Measurements from ENCODE around the gene CENPT. TPM values are rescaled to one million over a fixed set of nuclear protein-coding genes. Genes with fewer than 3 reads are reported as not detected.
A peak's percentile ranks its signal among the peaks of the same experiment; 100 is the strongest.

The CENPT gene
- total and polyA plus RNA-seq, 2 of the 13 experiments (the other 11 are each of a cell fraction or from before 2014, with no cell fraction given), result 40.9 to 43.3 TPM

DNA sequence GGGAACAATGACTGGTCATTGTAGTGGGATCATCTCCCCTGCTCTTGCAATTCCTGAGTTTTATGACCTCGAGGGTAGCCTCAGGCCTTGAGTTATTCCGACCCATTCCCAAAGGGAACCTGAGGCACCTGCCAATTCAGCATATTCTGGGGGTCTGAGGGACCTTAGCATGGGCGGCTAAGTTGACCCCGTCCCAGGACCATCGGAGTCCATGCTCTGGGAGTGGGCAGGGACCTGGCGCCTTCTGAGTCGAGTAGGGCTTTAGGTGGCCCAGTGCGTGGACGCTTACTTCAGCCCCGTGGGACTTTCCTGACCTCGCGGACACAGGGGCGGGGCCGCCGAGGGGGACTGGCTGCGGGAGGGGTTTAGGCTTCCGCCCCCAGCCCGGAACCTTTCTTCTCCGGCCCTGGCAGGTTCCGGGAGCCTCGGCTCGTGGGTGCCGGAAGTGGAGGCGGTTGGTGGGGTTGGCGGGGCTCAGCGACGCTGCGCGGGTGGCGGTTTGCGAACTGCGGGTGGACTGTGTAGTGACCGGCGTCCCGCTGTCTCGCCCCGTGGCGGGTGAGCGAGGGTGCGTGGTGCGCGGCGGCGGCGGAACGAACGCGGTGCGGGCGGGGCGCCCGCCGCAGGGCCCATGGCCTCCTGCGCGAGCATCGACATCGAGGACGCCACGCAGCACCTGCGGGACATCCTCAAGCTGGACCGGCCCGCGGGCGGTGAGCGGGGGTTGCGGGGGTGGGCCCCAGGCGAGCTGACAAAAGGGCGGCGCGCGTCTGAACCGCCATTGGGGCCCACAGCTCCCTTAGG lies 25.3 kb upstream of the CENPT start, which contains the start of gene EDC4 (continued):
- TF ChIP-seq ZBTB4 (CRISPR knock-in tag; IDR thresholded peaks at IDR 0.05; ENCODE audit: borderline replicate concordance) (peak; percentile 58), BHLHE40 (IDR thresholded peaks at IDR 0.05; ENCODE audit: low read length) (peak; percentile 34; the same call in 1 of the 2 replicates), ZBTB43 (CRISPR knock-in tag; conservative IDR thresholded peaks at IDR 0.05) (peak; percentile 77), ZNF775 (CRISPR knock-in tag; IDR thresholded peaks at IDR 0.05; ENCODE audit: borderline replicate concordance) (no peak; the same call in 1 of the 2 replicates), PITX1 (CRISPR knock-in tag; IDR thresholded peaks at IDR 0.05) (peak; percentile 74; the same call in 1 of the 2 replicates), HNF4G (IDR thresholded peaks at IDR 0.05; ENCODE audit: borderline replicate concordance, low read depth, low read length) (no peak), HNF4G (CRISPR knock-in tag; IDR thresholded peaks at IDR 0.05; ENCODE audit: borderline replicate concordance, low read depth) (peak; percentile 67), PLRG1 (conservative IDR thresholded peaks at IDR 0.05) (no peak), ZNF138 (CRISPR knock-in tag; IDR thresholded peaks at IDR 0.05; ENCODE audit: low read depth) (peak; percentile 92; the same call in 1 of the 2 replicates), TEAD2 (CRISPR knock-in tag; IDR thresholded peaks at IDR 0.05) (no peak), KDM4B (CRISPR knock-in tag; IDR thresholded peaks at IDR 0.05) (peak; percentile 85; the same call in 1 of the 2 replicates), CHD2 (IDR thresholded peaks at IDR 0.05; ENCODE audit: low read depth, low read length) (peak; percentile 79), ZNF512 (CRISPR knock-in tag; IDR thresholded peaks at IDR 0.05) (0 out of 2 replicates have a peak, but pooled peaks have one; percentile 26), ZNF281 (CRISPR knock-in tag; IDR thresholded peaks at IDR 0.05; ENCODE audit: borderline replicate concordance) (peak; percentile 53; the same call in 1 of the 2 replicates), JUND (CRISPR knock-in tag; IDR thresholded peaks at IDR 0.05) (no peak), HHEX (CRISPR knock-in tag; IDR thresholded peaks at IDR 0.05) (peak; percentile 29; the same call in 1 of the 2 replicates), ZIK1 (CRISPR knock-in tag; IDR thresholded peaks at IDR 0.05; ENCODE audit: borderline replicate concordance, low read depth) (peak; percentile 93; the same call in 1 of the 2 replicates), FOSL1 (CRISPR knock-in tag; IDR thresholded peaks at IDR 0.05; ENCODE audit: borderline replicate concordance) (no peak), ZNF883 (CRISPR knock-in tag; IDR thresholded peaks at IDR 0.05; ENCODE audit: not compliant biosample characterization) (peak; percentile 84), GATAD1 (CRISPR knock-in tag; IDR thresholded peaks at IDR 0.05) (peak; percentile 96)
